GM19395 (cell line): ENCODE results near the gene CASZ1.

Experiments
- ATAC-seq: cut with Tn5 transposase; IDR thresholded peaks from one replicate; pipeline ENCODE4 v1.9.1; 2021; ENCODE audit warnings: mild to moderate bottlenecking, moderate library complexity; ENCODE audit not compliant: unreplicated experiment

Gene CASZ1

DNA sequence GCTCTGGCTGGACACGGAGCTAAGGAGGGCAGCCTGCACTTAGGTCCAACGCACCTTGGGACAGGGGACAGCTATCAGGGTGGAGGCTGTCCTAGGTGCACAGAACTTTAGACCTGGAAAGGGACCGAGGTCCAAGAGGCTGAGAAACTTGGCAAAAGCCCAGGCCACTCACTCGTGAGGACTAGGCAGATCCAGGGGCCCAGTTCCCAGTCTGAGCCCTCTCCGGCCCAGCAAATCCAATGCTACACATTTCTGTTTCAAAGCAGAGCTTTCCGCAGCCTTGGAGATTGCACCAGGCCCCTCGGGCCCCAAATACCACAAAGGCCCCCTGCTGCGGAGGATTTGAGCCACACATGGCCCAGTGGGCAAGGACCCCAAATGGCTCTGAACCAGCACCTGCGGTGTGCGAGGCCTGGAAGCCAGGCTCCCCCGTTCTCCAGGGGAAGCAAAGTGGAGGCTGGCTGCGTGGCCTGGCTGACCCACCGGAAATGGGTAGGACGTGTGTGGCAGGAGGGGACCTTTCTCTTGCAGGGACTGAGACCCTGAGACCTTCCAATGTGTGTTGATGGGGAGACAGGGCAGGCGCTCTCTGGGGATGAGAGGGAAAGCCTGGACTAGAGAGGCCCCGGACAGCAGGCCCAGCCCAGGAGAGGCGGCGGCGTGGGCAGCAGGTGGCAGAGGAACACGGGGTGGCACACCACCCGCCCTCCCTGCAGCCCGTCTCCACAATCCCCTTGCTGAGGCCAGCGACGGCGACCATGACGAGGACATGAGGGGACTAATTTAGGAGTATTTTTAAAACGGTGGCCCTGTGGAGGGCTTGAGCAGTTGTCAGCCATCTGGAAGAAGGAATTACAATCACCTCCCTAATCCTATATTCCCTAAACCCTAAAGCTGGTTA, 118.7 kb downstream of the CASZ1 start:
- no peak for ATAC-seq

DNA sequence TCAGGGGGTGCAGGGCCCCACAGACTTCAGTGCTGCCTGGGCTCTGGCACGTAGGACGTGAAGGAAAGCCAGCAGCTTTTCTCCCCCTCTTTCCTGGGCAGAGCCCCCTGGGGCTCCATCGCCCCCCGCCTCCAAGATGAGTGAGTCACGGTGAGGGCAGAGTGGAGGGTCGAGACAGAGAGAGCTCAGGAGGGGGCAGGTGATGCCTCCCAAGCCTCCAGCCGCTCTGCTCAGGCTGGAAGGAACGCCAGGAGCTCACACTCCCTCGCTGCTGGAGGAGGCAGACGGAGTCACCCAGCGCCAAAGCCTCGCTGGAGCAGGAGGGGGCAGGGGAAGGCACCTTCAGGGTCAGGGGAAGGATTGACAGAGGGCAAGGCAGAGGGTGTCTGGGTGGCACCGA, 119.5 kb downstream of the CASZ1 start:
- ATAC-seq = no peak

DNA sequence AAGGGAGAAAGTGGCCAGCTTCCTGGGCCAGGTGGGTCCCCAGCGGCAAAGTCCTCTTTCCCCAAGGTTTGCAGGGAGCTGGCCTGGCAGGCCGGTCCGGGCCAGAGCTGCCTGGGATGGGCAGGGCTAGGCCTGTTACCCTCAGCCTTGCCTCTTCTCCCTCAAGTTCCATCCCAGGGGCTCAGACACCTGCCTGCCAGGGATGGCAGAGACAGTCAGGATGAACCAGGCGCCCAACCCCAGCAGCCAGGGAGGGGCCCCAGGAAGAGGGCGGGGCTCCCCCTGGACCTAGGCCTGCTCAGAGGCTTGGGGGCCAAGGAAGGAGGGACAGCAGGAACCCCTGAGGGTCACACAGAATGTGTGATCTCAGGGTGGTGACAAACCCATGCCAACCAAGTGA, 120.6 kb downstream of the CASZ1 start:
- ATAC-seq = no peak

DNA sequence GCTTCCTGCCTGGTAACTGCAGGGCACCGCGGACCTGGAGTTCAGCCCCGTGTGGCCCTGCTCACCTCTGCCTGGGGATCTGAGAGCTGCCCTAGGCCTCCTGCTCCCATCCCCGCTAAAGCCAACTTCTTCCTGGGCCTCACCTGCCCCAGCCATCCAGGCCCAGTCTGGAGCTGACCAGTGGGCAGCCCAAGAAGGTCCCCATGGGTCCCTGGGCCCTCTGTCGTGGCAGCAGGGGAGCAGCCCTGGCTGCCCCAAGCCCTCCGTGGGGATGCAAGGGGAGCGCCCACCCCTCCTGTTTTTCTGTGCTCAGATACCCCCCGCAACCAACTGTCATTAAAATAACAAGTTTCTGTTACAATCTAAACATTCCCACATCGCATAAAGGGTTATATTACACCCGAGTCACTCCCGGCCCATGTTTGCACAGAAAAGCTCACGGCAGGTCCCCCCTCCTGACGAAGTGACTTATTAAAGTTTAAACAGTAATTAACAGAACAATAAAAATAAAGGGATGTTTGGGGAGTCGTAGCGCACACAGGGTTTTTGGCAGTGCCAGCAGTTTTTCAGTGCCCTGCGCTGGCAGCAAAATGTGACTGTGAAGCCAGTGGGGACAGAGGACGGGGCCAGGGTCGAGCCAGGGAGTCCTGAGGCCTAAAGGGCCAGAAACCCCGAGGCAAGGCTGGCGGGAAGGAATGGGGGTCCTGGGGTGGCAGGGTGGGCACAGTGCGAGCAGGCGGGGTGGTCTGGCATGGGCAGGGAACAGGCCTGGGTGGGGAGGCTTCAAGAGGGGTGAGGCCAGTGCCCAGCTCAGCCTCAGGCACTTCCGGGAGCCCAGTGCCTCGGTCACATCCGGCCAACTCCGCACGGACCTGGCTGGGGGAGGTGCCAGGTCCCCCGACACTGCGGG, 121.5 kb downstream of the CASZ1 start:
- no peak for ATAC-seq

DNA sequence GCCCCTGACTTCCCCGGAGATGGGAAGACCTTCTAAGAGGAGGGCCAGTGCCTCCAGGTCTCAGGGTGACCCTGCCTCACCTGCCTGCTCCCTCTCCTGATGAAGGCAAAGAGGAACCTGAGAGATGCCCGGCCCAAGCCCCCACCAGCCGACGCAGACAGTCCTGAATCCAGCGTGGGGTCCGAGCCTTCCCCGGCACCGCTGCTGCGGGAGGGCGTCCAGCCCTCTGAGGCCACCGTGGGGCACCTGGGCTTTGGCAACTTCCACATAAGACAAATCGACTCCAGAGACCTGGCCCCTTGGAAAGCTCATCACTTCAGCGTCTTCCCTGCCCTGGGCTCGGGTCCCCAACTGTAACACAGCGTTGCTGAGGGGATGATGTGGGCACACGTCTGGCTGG, 122.2 kb downstream of the CASZ1 start:
- no peak for ATAC-seq

DNA sequence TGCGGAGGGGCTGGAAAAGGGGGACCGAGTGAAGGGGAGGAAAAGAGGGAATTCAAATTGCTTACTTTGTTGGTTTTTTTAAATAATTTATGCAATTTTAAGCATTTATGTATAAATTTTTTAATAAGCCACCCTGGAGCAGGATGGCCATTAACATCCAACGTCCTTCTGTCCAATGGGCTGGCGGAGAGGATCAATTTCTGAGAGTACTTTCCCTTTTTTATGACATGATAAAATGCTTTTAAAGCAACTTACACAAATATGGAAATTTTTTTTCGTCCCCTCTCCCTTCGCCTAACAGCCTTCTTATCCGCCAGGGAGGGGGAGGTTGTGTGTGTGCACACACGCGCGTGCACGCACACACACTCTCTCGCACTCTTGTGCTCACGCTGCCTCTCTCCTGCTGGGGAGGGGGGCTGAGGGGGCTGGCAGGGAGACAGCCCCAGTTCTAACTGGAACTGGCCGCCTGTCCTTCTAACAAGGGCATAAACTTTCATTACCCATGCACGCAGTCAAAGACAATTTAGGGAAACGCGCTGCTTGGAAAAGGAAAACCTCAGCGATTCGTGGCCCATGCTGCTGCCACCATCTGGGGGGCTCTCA, 123.2 kb downstream of the CASZ1 start:
- no peak for ATAC-seq

DNA sequence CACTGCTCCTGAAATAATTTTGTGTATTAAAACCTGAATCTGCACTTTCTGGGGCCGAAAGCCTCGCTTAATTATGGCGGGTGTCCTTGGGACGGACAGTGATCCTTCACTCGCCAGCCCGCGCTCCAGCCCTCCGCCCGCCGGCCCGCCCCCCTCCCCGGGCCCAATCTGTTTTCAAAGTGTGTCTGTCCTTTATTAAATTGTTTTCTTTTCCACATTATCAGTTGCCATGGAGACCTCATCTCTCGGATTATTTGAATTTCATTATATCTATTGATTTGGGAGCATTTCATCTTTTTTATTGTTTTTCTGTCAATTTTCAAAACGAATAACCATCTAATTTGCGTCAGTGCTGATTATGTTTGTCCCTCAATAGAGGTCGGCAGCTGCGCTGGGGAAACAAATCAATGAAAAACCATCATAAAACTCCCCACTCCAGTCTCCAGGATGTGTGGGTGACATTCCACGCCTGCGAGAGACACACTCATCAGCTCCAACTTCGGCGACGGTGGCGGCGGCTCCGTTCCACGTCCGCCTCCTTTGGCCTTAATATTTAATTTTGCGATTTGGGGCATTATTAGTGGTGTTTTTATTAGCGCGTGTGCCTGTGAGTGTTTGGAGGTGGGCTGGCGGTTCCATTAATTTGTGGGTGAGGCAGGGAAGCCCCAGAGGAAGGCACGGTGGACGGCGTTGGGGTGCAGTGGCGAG, 123.9 kb downstream of the CASZ1 start:
- ATAC-seq = no peak

DNA sequence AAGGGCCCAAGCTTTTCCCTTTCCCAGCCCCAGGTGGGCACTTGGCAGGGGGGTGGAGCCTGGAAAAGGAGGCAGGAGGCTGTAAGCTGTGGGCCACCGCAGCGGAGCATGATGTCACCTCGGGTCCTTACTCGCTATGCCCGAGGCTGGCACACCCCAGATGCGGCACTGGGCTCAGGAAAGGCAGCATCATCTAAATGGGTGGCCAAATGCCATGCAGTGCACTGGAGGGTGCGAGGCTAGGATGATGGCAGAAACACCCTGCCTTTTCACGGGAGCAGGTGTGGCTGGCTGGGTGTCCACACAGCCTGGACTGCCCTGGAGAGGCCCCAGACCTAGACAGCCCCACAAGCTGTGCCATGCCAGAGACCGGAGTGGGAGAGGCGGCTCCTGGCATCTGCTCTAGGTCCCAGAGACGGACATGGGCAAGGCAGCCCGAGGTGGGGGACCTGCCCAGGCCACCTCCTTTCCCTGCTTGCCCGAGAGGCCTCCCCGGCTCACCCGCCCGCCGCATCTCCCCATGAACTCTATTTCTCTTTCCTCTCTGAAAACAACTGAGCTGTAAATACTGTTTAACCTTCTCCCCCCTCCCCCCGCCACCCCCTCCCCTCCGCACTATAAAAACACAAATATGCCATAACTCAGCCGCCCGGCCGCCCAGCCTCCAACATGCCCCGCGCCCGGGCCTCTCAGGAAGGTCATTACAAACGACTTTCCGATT, 124.7 kb downstream of the CASZ1 start:
- ATAC-seq = no peak

DNA sequence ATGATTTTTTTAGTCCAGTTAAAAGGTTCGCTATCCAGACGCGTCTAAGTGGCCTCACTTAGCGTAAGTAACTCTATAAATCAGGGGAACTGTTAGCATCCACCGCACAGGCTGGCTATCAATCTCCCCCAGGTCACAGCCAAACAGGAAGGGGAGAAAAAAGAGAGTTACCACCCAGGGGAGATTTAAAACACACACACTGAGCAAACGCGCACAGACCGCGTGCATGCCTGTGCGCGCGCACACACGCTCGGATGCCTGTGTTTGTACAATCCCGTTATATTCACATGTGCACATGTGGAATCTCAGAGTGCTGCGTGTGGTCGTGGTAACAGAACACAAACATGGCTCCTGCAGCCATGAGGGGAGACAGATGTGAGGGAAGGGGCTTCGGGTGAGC, 125.4 kb downstream of the CASZ1 start:
- no peak for ATAC-seq

DNA sequence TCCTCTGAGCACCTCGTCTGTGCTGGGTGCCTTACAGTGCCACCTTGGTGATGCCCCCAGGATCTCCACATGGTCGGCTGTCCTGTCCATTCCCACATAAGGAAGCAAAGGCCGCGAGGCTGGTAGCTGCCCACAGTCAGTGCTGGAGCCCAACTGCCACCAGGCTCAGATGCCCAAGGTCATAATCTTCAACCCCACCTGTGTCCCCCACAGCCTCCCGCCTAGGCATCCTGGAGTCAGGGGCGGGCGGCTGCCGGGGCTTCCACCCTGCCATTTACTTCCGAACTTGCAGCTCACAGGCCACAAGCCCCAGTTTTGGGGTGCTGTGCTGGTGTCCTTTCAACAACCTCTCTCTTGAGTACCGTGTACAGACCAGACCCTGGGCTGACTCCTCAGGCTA, 126.3 kb downstream of the CASZ1 start:
- ATAC-seq = no peak

DNA sequence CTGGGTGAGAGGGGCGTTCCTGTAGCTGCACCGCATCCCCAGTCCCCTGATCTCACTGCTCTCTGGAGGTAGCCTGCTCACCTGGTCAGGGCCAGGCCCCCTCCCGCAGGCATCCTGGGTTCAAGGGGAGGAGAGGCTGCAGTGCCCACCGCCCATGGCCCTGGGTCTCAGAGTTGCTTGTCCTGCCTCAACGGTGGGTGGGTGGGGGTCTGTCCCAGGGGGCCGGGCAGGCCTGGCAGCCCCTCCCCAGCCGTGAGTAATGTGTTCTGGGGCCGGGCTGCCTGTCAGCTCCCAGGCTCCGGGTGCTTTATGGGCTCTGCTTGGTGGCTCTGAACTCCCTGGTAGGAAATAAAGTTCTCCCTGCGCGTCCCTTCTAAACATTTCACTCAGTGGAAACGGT, 126.9 kb downstream of the CASZ1 start:
- no peak for ATAC-seq

DNA sequence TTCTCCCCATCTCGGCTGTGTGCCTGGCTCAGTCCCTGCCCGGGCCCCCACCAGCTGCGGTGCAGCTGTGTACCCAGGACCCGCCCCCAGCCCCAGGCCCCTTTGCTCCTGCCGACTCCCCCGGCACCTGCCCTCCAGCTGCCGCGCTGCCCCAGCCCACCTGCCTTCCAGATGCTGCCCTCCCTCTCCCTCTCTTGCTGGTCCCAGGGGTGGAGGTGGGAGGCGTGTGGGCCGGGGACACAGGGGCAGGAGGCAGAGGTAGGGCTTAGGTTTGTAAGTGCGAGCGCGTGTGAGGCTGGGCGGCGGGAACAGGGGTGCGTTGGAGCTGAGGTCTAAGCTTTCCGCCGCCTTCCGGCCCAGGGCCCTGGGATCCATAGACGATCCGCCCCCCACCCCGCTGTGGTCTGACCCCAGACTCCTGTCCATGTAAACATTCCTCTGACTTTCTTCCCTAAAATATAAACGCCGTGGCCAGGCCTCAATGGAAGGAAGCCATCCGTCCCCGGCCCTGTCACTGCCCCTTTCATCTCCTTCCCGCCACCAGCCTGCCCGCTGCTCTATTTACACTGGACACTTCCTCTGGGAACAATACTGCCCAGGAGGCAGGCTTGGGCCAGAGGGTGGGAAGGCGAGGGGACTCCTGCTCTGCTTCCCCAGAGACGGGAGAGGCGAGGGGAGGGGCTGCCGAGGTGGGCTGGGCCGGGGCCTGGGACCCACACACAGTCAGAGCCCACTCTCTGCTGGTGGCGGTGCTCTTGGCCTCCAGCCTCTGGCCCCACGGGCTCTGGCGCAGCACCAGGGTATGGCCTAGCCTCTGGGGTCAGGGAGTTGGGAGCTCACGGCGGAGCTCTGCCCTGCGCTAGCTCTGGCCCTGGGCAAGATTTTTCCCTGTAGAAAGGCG, 128.3 kb downstream of the CASZ1 start:
- ATAC-seq = no peak

DNA sequence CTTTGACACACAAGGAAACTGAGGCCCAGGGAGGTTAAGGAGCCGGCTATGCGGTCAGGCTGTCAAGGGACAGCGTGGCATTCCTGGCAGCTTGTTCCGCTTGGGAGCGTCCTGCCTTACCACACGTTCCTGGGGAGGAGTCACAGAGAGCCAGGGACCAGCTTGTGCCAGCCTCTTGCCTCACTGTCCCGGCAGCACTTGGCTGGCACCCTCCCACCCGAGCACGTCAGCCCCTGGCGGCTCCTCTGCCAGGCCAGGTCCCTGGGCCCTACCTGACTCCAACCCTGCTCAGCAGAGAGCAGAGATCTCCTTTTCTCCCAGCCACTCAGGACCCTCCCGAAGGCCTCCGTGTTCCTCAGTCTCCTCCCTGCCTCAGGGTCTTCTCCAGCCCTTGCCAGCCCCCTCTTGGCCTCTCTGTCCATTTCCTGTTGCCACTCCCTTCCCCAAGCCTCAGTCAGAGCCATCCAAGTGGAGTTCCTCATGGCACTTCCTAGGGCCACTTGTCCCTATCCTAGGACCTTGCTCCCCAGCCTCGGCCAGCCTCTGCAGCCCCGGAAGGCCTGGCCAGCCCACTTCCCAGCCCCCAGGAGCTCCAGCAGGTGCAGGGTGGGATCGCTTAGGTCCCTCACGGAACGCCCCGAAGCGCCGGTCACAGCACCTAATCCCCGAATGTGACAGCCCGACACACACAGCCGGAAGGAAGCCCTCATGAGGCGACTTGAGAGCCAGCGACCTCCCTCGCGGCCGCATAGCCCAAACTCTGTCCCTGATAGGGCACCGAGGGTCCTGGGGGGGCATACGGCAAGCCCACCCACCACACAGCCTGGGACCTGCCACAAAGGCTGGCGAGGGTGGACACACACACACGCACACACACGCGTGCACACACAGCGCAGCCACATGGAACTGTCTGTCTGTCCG, 130.3 kb downstream of the CASZ1 start:
- no peak for ATAC-seq

DNA sequence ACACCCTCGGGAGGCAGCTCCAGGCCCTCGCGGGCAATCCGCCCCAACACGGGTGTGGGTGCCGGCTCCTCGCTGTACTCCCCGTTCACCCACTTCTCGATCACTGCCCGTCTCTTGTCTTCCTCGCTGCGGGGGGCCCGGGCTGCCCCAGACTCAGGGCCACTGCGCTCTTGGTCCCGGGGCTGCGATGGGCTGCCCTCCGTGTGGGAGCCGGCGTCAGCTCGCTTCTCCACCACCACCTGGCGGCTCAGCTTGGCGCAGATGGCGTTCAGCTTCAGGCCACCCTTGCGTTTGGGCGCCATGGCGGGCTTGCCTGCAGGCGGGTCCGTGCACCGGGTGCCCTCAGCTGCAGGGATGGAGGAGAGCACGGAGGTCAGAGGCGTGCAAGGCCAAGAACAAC, 131.2 kb downstream of the CASZ1 start:
- no peak for ATAC-seq

DNA sequence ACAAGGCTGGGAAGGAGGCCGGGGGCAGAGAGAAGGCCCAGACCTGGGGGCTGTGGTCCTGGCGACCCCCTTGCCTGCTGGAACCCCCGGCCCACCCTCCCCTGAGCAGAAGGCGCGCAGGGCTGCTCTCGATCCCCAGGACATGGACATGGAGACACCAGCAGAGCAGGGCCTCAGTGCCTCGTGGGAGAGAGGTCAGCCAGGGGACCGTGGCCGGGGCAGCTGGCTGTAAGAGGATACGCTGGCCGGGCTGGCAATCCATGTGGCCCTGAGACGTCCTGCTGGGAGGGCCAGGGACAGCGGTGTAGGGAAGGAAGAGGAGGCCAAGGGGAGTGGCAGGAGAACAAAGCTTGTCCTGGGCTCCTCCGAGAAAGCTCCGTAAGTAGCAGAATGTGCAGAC, 132.2 kb downstream of the CASZ1 start:
- ATAC-seq = no peak

DNA sequence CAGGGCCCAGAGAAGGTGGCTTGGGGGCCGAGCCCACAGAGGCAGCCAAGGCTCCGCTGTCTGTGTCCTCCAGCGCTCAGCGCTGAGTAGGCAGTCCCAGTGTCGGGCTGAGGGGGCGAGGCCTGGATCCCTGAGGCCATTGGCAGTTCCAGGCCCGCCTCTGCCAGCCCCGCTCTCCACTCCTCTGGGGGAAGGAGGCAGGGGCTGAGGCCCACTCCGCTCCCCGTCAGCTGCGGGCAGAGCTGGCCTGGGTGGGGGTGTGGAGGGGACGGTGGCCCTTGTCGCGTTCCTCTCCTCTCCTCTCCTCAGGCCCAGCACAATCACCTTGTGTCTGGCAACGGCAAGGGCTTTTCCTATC, 132.8 kb downstream of the CASZ1 start:
- ATAC-seq = no peak

DNA sequence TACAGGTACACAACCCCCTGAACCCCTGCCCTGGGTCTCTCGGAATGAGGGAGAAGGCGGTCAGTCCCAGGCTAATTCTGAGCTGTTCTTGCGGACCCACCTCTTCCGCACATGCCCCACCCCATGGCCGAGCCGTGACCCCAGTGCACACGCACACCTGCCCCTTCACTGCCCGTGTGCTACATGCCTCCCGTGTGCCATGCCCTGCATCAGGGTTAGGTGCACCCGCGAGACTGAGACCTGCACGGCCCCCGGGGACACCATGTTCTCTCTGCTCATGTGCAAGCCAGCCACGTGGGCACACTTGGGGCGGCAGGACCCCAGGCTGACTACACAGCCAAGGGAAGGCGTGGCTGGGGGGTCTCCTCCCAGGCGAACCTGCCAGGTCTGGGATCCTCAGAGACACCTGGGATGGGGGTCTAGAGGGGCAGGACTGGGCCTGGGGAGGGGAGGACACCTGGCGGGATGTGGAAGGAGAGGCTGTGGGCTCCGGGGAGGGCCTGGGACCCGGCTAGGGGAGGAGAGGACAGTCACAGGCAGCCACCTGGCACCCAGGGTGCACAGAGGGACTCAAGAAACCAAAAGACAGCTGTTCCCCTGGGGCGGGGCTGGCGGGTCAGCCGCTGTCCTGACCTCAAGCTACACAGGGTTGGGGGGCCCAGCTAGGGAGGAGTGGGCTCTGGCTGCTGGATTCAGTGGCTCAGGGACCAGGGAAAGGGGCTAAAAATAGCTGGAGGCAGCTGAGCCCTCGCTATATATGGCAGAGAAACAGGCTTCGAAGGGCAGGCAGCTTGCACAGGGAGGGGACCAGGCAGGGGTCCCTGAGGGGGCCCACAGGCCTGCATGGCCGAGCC, 133.4 kb downstream of the CASZ1 start:
- no peak for ATAC-seq
